GM19099 (cell line): Measurements from ENCODE around the gene CLSTN1.

Experiments
- POLR2A ChIP-seq: IDR thresholded peaks from 3 replicates; pipeline ENCODE4 v1.6.1; 2011; ENCODE audit warnings: low read depth; ENCODE audit not compliant: insufficient read length; ENCODE audit errors: extremely low read depth

CLSTN1 gene

DNA sequence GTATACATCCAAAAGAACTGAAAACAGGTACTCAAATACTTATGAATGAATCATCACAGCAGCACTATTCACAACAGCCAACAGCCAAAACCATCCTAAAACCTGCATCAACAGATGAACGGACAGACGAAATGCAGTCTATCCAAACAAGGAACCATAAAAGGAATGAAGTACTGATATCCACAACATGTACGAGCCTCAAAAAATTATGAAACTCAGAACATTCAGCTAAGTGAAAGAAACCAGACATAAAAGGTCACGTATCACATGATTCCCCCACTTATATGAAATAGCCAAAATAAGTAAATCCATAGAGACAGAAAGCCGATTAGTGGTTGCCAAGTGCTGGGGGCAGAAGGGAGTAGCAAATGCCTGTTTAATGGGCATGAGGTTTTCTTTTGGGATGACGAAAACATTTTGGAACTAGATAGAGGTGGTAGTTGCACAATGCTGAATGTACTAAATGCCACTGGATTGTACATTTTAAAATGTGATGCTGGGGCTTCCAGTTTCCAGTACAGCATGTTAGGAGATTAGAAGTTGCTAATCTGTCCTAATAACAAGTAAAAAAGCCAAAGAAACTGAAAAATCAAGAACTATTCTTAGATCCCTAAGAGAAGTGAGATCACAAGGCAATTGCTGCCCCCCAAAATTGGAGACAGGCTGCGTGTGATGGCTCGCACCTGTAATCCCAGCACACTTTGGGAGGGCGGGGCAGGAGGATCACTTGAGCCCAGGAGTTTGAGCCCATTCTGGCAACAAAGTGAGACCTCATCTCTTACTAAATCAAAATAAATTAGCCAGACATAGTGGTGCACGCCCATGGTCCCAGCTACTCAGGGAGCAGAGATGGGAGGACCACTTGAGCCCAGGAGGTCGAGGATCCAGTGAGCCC is 25.3 kb downstream of the CLSTN1 start:
- no peak for TF ChIP-seq POLR2A

- no peak for TF ChIP-seq POLR2A
Observed at GRCh38 chr1:9797049-9797448, 26.7 kb downstream of the CLSTN1 start.

DNA sequence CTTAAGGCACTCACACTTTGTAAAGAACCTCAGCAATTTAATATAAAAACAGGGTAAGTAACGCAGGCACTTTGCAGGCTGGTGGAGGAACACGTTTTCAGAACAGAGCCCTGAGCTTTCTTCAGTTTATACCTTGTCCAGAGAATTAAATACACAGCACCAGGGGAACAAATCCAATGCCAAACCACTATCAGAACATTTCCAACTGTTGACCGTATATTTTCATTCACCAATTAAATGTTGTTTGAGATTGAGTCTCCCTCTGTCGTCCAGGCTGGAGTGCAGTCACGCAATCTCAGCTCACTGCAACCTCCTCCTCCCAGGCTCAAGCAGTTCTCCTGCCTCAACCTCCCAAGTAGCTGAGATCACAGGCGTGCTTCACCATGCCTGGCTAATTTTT is 29.7 kb downstream of the CLSTN1 start:
- no peak for TF ChIP-seq POLR2A

- TF ChIP-seq POLR2A, result no peak
Observed at GRCh38 chr1:9793291-9793690, 30.5 kb downstream of the CLSTN1 start.

DNA sequence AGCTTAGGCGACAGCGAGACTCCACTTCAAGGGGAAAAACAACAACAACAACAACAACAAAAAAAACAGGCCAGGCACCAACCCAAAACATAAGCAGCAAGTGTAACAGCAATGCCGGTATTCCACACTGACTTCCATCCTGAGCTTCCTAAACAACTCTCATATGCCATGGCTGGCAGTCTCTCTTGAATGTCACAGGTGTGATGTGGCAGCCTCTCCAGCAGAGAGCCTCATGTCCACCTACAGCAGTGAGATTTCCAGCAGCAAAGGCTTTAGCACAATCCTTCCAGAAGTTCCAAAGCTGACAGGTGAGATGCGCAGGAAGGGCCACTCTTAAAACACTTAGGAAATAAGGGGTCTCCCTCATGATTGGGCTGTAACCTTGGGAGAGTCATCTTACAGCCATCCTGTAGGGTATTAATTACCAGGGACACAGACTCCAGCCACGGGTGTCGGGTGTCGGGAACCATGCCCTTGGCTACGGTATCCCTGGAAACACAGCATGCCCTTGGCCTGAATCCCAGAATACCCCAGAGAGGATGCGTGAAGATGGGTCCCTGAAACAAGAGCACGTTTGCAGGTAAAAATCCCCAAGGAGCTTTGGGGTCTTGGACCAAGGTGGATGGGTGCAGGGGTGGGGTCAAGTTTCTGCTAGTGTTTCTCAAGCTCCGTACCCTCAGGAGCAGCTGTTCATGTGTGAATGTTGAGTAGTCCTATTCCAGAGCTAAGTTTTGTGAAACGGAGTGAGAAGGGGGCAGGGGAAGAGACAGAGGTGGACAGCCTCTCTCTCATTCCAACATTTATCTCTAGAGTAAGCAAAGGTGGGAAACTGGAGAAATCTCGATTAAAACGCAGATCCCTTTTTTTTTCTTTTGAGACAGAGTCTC is 31.4 kb downstream of the CLSTN1 start:
- no peak for TF ChIP-seq POLR2A

- no peak for TF ChIP-seq POLR2A
Observed at GRCh38 chr1:9787702-9788101, 36.1 kb downstream of the CLSTN1 start.

DNA sequence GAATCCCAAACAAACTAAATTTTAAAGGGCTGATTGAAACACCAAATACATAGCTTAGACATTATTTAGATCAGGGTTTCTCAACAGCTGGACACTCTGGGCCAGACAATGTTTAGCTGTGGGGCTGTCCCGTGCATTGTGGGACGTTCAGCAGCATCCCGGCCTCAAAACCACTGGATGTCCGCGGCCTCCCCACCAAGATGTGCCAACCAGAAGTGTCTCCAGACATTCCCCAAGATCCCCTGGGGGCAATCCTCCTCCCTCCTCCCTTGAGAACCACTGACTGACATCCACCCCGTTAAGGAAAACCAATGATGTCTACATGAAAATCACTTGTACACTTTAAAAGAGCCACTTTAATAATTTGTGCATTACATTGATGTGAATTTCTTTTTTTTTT is 38.4 kb downstream of the CLSTN1 start:
- no peak for TF ChIP-seq POLR2A

GRCh38 chr1:9784508-9785133 is 39.1 kb downstream of the CLSTN1 start:
- no peak for TF ChIP-seq POLR2A

DNA sequence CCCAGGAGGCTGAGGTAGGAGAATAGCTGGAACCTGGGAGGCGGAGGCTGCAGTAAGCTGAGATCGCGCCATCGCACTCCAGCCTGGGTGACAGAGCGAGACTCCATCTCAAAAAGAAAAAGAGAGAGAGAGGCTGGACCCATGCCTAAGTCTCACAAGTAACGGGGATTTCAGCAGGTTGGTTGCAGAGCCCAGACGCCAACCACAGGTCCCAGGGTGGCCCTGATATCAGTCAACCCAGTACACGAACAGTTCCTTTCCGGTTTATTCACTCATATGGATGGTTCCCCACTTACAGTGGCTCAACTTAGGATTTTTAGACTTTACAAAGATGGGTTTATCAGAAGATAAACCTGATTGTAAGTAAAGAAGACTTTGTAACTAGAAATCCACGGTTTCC is 40.9 kb downstream of the CLSTN1 start:
- no peak for TF ChIP-seq POLR2A

- TF ChIP-seq POLR2A, result no peak
Observed at GRCh38 chr1:9782116-9782751, 41.5 kb downstream of the CLSTN1 start.

DNA sequence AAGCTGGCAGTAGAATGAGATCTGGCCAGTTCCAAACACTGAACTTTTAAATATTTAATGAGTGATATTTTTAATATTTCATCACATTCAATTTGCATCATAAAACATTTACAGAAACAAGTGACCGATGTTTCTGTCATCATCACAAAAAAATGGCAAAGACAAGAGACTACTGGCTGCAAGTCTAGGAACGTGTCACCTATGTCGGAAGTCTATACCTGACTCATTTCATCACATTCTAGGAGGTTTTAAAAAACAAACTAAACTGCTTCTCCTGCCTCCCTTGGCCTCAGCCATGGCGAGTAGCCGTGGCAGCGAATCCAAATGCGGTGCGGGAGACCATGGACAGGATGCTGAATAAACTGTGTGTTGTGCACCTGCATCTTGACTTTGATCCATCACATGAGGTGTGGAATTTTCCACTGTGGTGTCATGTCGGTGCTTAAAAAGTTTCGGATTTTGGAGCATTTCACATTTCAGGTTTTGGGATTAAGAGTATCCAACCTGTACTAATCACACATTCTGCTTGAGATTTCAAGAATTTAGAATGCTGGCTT is 43.1 kb downstream of the CLSTN1 start:
- TF ChIP-seq POLR2A, result no peak

- TF ChIP-seq POLR2A, result no peak
Observed at GRCh38 chr1:9778905-9779304, 44.9 kb downstream of the CLSTN1 start.

DNA sequence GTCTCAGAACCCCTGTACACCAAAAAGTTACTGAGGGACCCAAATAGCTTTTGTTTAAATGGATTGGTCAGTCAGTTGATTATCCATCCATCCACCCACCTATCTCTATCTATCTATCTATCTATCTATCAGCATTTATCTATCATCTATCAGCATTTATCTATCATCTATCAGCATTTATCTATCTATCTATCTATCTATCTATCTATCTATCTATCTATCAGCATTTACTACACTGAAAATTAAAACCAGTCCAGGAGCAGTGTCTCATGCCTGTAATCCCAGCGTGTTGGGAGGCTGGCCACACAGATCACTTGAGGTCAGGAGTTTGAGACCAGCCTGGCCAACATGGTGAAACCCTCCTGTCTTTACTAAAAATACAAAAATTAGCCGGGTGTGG is 47.1 kb downstream of the CLSTN1 start:
- no peak for TF ChIP-seq POLR2A
